ENCODE measurements around the gene RYR1. TPM values are rescaled to one million over a fixed set of nuclear protein-coding genes. Genes with fewer than 3 reads are reported as not detected.

The RYR1 gene
- total and polyA plus RNA-seq, 2 donors (not counting 1 experiment from before 2014, with no cell fraction given) = 0.43 to 3.8 TPM

GRCh38 chr19:38528213-38528755, 94.8 kb downstream of the RYR1 start:
- Histone ChIP-seq H3K4me2 (replicated peaks; ENCODE audit: low read depth, low read length, poor library complexity, severe bottlenecking) (no peak overlapping the region), H2AFZ (ENCODE audit: insufficient read depth, low read depth, low read length, poor library complexity, severe bottlenecking) (peak overlapping the region; percentile 2), H3K9ac (ENCODE audit: low read length) (no peak overlapping the region), H3K79me2 (ENCODE audit: control insufficient read depth, insufficient read depth, low read length) (no peaks in the 10 kb centered on the region), H3K4me3 (ENCODE audit: control extremely low read depth in 1 of 5, extremely low read depth in 1 of 5, insufficient read depth in 1 of 5, low read depth in 2 of 5, low read length in 4 of 5) (peak overlapping the region in 1 of 5 experiments; percentile 7), H3K27me3 (replicated peaks in 1 of 4; ENCODE audit: control extremely low read depth in 1 of 4, control insufficient read depth in 3 of 4, insufficient read depth in 4 of 4, low read length in 3 of 4) (no peaks in the 10 kb centered on the region), H3K36me3 (replicated peaks in 1 of 2; ENCODE audit: control extremely low read depth in 1 of 2, control insufficient read depth in 1 of 2, extremely low read depth in 1 of 2, insufficient read depth in 2 of 2, low read length in 1 of 2) (no peaks in the 10 kb centered on the region), H3K9me3 (ENCODE audit: control extremely low read depth in 1 of 3, control insufficient read depth in 2 of 3, insufficient read depth in 1 of 3, low read length in 2 of 3) (peaks cover 0 to 3% (median 0%) of the 10 kb centered on the region in 3 donors), H4K20me1 (ENCODE audit: control insufficient read depth, insufficient read depth, low read length, poor library complexity, severe bottlenecking) (no peaks in the 10 kb centered on the region), H3K4me1 (ENCODE audit: control insufficient read depth in 2 of 2, insufficient read depth in 2 of 2, low read length in 2 of 2) (no peaks in the 10 kb centered on the region), H3K27ac (ENCODE audit: low read length in 2 of 2) (no peak overlapping the region)
- 84% methylated on average over 19 of the region's 24 CpGs for WGBS (ENCODE audit: insufficient coverage)
- Mint-ChIP-seq H3K4me1 (no peaks in the 10 kb centered on the region), H3K9me3 (ENCODE audit: insufficient read depth) (no peaks in the 10 kb centered on the region), H3K27ac (no peak overlapping the region), H3K4me3 (peak overlapping the region; percentile 46), H3K27me3 (peaks cover 16% of the 10 kb centered on the region)
- intact Hi-C loops (cut with micrococcal nuclease) = no loop called here
- DNase-seq (no peak), ATAC-seq (ENCODE audit: low read depth) (no peak)
- ChIA-PET POLR2A (no interaction called here), CTCF (interaction anchor here (0.6 to 0.9 kb wide), 2 partner anchors 17 to 126 kb away, joined by 3 to 6 read pairs; no protein-coding TSS in a partner anchor)
- TF ChIP-seq EZH2 (IDR thresholded peaks at IDR 0.05; ENCODE audit: borderline replicate concordance, insufficient read depth, low read depth, low read length, poor library complexity, severe bottlenecking) (no peak), CTCF (IDR thresholded peaks at IDR 0.05) (no peak)

- Mint-ChIP-seq H3K4me3 (no peak overlapping the region), H3K27ac (no peak overlapping the region), H3K9me3 (ENCODE audit: insufficient read depth) (no peaks in the 10 kb centered on the region), H3K4me1 (no peaks in the 10 kb centered on the region), H3K27me3 (peaks cover 16% of the 10 kb centered on the region)
- Histone ChIP-seq H2AFZ (ENCODE audit: insufficient read depth, low read depth, low read length, poor library complexity, severe bottlenecking) (no peak overlapping the region), H3K27me3 (replicated peaks in 1 of 4; ENCODE audit: control extremely low read depth in 1 of 4, control insufficient read depth in 3 of 4, insufficient read depth in 4 of 4, low read length in 3 of 4) (no peaks in the 10 kb centered on the region), H3K4me3 (ENCODE audit: control extremely low read depth in 1 of 5, extremely low read depth in 1 of 5, insufficient read depth in 1 of 5, low read depth in 2 of 5, low read length in 4 of 5) (no peak overlapping the region), H3K79me2 (ENCODE audit: control insufficient read depth, insufficient read depth, low read length) (no peaks in the 10 kb centered on the region), H3K27ac (ENCODE audit: low read length in 2 of 2) (no peak overlapping the region), H3K9ac (ENCODE audit: low read length) (no peak overlapping the region), H3K4me2 (replicated peaks; ENCODE audit: low read depth, low read length, poor library complexity, severe bottlenecking) (no peak overlapping the region), H3K4me1 (ENCODE audit: control insufficient read depth in 2 of 2, insufficient read depth in 2 of 2, low read length in 2 of 2) (no peaks in the 10 kb centered on the region), H4K20me1 (ENCODE audit: control insufficient read depth, insufficient read depth, low read length, poor library complexity, severe bottlenecking) (no peaks in the 10 kb centered on the region), H3K36me3 (replicated peaks in 1 of 2; ENCODE audit: control extremely low read depth in 1 of 2, control insufficient read depth in 1 of 2, extremely low read depth in 1 of 2, insufficient read depth in 2 of 2, low read length in 1 of 2) (no peaks in the 10 kb centered on the region), H3K9me3 (ENCODE audit: control extremely low read depth in 1 of 3, control insufficient read depth in 2 of 3, insufficient read depth in 1 of 3, low read length in 2 of 3) (peaks cover 0 to 3% (median 0%) of the 10 kb centered on the region in 3 donors)
- ATAC-seq (ENCODE audit: low read depth) (no peak), DNase-seq (no peak)
- CTCF ChIA-PET = interaction anchor here (0.6 to 1.1 kb wide), 3 partner anchors 13 to 126 kb away, joined by 3 to 6 read pairs (median 4); no protein-coding TSS in a partner anchor
- intact Hi-C loops (cut with micrococcal nuclease) = no loop called here
- no peak for TF ChIP-seq CTCF (IDR thresholded peaks at IDR 0.05)
- TF ChIP-seq EZH2 (IDR thresholded peaks at IDR 0.05; ENCODE audit: borderline replicate concordance, insufficient read depth, low read depth, low read length, poor library complexity, severe bottlenecking) = no peak
- POLR2A ChIA-PET = no interaction called here
- 88% methylated on average over 5 of the region's 6 CpGs for WGBS (ENCODE audit: insufficient coverage)
Measured at GRCh38 chr19:38528931-38529330, 95.4 kb downstream of the RYR1 start.

All from B cell (primary cell).